Esophagus muscularis mucosa (tissue), 4 donors: Measurements from ENCODE around the gene DDRGK1. TPM values are rescaled to one million over a fixed set of nuclear protein-coding genes. Genes with fewer than 3 reads are reported as not detected.

Experiments
- DNase-seq: peaks from one replicate; pipeline ENCODE4 v3.0.0-alpha.2; 2017; ENCODE audit errors: extremely low spot score
- H3K27ac ChIP-seq, 4 donors: fragments of 200-600 bp; sonication (generic); replicated peaks in 1 of 4; 1 replicate in 3 of 4; 2 replicates in 1 of 4; pipeline ENCODE4 v1.5.1; 2016 to 2019; ENCODE audit warnings: mild to moderate bottlenecking in 1 of 4
- H3K27me3 ChIP-seq, 4 donors: fragments of 200-600 bp; sonication (generic); one replicate each; pipeline versions ENCODE4 v1.5.1 to v1.6.0; 2016 to 2019
- H3K36me3 ChIP-seq, 4 donors: fragments of 200-600 bp; sonication (generic); one replicate each; pipeline ENCODE4 v1.5.1; 2016 to 2019
- H3K4me1 ChIP-seq, 4 donors: fragments of 200-600 bp; sonication (generic); one replicate each; pipeline ENCODE4 v1.5.1; 2016 to 2019
- H3K4me3 ChIP-seq, 4 donors: fragments of 200-600 bp; sonication (generic); 1 replicate in 2 of 4; 2 replicates in 2 of 4; pipeline ENCODE4 v1.5.1; 2016 to 2019; ENCODE audit warnings: mild to moderate bottlenecking in 4 of 4, moderate library complexity in 1 of 4
- H3K9me3 ChIP-seq, 4 donors: fragments of 200-600 bp; sonication (generic); 1 replicate in 3 of 4; 2 replicates in 1 of 4; pipeline ENCODE4 v1.5.1; 2016 to 2019
- CTCF ChIP-seq, 3 experiments: fragments of 200-600 bp in 2 of 3; fragments of 450-650 bp in 1 of 3; sonication (generic) in 2 of 3; IDR thresholded peaks; one replicate each; pipeline ENCODE4 v1.5.1; 2017 to 2019; ENCODE audit warnings: antibody characterized with exemption in 3 of 3, mild to moderate bottlenecking in 2 of 3, moderate library complexity in 1 of 3
- EP300 ChIP-seq: sonication (generic); formaldehyde crosslinking; IDR thresholded peaks from one replicate; pipeline ENCODE4 v1.6.1; 2017; ENCODE audit warnings: antibody characterized with exemption
- POLR2A ChIP-seq: fragments of 450-650 bp; IDR thresholded peaks from one replicate; pipeline ENCODE4 v1.6.1; 2017; ENCODE audit warnings: antibody characterized with exemption, moderate library complexity, mild to moderate bottlenecking, low read depth
- POLR2AphosphoS5 ChIP-seq, 2 donors: sonication (generic); formaldehyde crosslinking; IDR thresholded peaks; one replicate each; pipeline ENCODE4 v1.6.1; 2017; ENCODE audit warnings: antibody characterized with exemption in 2 of 2
- WGBS: methylation state at CpG from one replicate; pipeline ENCODE4 v1.1.5; 2018; 5-methylcytosine and 5-hydroxymethylcytosine counted together
- intact Hi-C: fragments of 100-400 bp; cut with DNase I; formaldehyde crosslinking; loops from one replicate; pipeline ENCODE4 v1.15.1; 2023
- total RNA-seq, 4 donors: library from RNA; depleted of rRNA; stranded (reverse); fragments of >200 nt; gene quantifications; one replicate each; pipeline versions ENCODE4 v1.1.0 to v1.2.1, GENCODE V29; 2016

The DDRGK1 gene
- total RNA-seq, 4 donors from 2014 or later, result 64.4 to 86.0 (median 69.7) TPM

GRCh38 chr20:3239026-3239866 lies 34.8 kb upstream of the DDRGK1 start, which contains the start of gene SLC4A11:
TSS of gene SLC4A11 (minus strand) at chr20:3239190. CDS start at chr20:3239137, 53 bp downstream.
- TF ChIP-seq EP300 (no peak), POLR2A (no peak), CTCF (IDR thresholded peaks at IDR 0.05) (no peak), POLR2AphosphoS5 (IDR thresholded peaks at IDR 0.05) (no peak)
- WGBS, result 0% methylated on average over 9 of the region's 107 CpGs
- Histone ChIP-seq H3K9me3 (no peaks in the 10 kb centered on the region), H3K36me3 (no peaks in the 10 kb centered on the region), H3K4me3 (peak within 1 kb of the TSS; percentile 63 to 80 (median 69)), H3K27me3 (peaks cover 7 to 99% (median 29%) of the 10 kb centered on the region in 4 donors), H3K4me1 (peaks cover 20 to 30% (median 28%) of the 10 kb centered on the region in 4 donors), H3K27ac (peak within 1 kb of the TSS in 1 of 4 donors; percentile 3)
- intact Hi-C loops, result no loop called here
- no peak for DNase-seq

GRCh38 chr20:3238616-3239025 lies 34.1 kb upstream of the DDRGK1 start:
- Histone ChIP-seq H3K27ac (no peak overlapping the region), H3K4me1 (peaks cover 20 to 30% (median 28%) of the 10 kb centered on the region in 4 donors), H3K36me3 (no peaks in the 10 kb centered on the region), H3K4me3 (peak overlapping the region; percentile 63 to 80 (median 69)), H3K9me3 (no peaks in the 10 kb centered on the region), H3K27me3 (peaks cover 7 to 95% (median 29%) of the 10 kb centered on the region in 4 donors)
- no peak for DNase-seq
- TF ChIP-seq POLR2A (no peak), POLR2AphosphoS5 (IDR thresholded peaks at IDR 0.05) (no peak), CTCF (IDR thresholded peaks at IDR 0.05) (no peak), EP300 (no peak)
- no CpG with 5 or more reads among the region's 48 CpGs for WGBS
- intact Hi-C loops, result no loop called here

- H3K9me3 ChIP-seq, result no peaks in the 10 kb centered on the region
- intact Hi-C loops, result no loop called here
- no peaks in the 10 kb centered on the region for H3K36me3 ChIP-seq
- peak overlapping the region; percentile 63 to 80 (median 69) for H3K4me3 ChIP-seq
- peaks cover 7 to 90% (median 29%) of the 10 kb centered on the region in 4 donors for H3K27me3 ChIP-seq
- DNase-seq, result no peak
- WGBS, result 14% methylated on average over 12 of the region's 59 CpGs
- H3K4me1 ChIP-seq, result peaks cover 20 to 30% (median 28%) of the 10 kb centered on the region in 4 donors
- TF ChIP-seq POLR2AphosphoS5 (IDR thresholded peaks at IDR 0.05), result no peak
- TF ChIP-seq CTCF (IDR thresholded peaks at IDR 0.05), result no peak
- no peak for TF ChIP-seq POLR2A
- no peak for TF ChIP-seq EP300
- H3K27ac ChIP-seq, result no peak overlapping the region
These were observed 33.6 kb upstream of the DDRGK1 start for GRCh38 chr20:3237958-3238615.

GRCh38 chr20:3237011-3237957 lies 32.8 kb upstream of the DDRGK1 start:
- TF ChIP-seq POLR2A (no peak), EP300 (no peak), POLR2AphosphoS5 (IDR thresholded peaks at IDR 0.05) (no peak), CTCF (IDR thresholded peaks at IDR 0.05) (no peak)
- intact Hi-C loops, result no loop called here
- Histone ChIP-seq H3K27me3 (peaks cover 7 to 82% (median 29%) of the 10 kb centered on the region in 4 donors), H3K4me3 (peak overlapping the region in 2 of 4 donors; percentile 63 to 74), H3K27ac (no peak overlapping the region), H3K4me1 (peaks cover 20 to 30% (median 28%) of the 10 kb centered on the region in 4 donors), H3K36me3 (no peaks in the 10 kb centered on the region), H3K9me3 (no peaks in the 10 kb centered on the region)
- WGBS, result 76% methylated on average over 14 of the region's 25 CpGs
- DNase-seq, result no peak
